ENCODE results near the gene PRR23C.

DNA sequence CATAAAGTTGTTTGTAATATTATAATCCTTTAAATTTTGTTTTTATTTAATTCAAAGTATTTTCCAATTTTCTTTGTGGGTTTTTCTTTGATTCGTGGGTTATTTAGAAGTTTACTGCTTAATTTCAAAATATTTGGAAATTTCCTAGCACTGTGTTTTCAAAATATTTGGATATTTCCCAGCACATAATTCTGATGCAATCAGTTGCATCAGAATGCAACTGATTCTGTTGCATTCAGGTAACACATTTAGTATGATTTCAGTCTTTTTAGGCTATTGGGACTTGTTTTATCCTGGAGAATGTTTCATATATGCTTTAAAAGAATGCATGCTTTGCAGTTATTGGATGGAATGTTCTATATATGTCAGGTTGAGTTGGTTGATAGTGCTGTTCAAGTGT is 18.2 kb upstream of the PRR23C start:
- TF ChIP-seq, protein P1, sequence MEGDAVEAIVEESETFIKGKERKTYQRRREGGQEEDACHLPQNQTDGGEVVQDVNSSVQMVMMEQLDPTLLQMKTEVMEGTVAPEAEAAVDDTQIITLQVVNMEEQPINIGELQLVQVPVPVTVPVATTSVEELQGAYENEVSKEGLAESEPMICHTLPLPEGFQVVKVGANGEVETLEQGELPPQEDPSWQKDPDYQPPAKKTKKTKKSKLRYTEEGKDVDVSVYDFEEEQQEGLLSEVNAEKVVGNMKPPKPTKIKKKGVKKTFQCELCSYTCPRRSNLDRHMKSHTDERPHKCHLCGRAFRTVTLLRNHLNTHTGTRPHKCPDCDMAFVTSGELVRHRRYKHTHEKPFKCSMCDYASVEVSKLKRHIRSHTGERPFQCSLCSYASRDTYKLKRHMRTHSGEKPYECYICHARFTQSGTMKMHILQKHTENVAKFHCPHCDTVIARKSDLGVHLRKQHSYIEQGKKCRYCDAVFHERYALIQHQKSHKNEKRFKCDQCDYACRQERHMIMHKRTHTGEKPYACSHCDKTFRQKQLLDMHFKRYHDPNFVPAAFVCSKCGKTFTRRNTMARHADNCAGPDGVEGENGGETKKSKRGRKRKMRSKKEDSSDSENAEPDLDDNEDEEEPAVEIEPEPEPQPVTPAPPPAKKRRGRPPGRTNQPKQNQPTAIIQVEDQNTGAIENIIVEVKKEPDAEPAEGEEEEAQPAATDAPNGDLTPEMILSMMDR (conservative IDR thresholded peaks at IDR 0.05 in 1 of 2, IDR thresholded peaks at IDR 0.05 in 1 of 2; ENCODE audit: extremely low read depth in 1 of 2, insufficient read depth in 1 of 2, low read depth in 1 of 2, low read length in 2 of 2): no peak
- no peak for TF ChIP-seq EZH2 (IDR thresholded peaks at IDR 0.05; ENCODE audit: borderline replicate concordance, low read length)
